GM12878 (cell line): ENCODE measurements around the gene HYDIN. TPM values are rescaled to one million over a fixed set of nuclear protein-coding genes. Genes with fewer than 3 reads are reported as not detected.
A peak's percentile ranks its signal among the peaks of the same experiment; 100 is the strongest.

ENCODE experiments used
- ATAC-seq: fragments of 200-7000 bp; cut with Tn5 transposase; 3 replicates; pipeline ENCODE4 v1.9.1; 2020; ENCODE audit warnings: mild to moderate bottlenecking, moderate library complexity
- BruUV-seq: library from RNA; stranded (reverse); fragments of 400-500 nt; replicated peaks from 2 replicates; lab custom pipeline; 2021; lab: Mats Ljungman, UMichigan
- CTCF ChIA-PET: fragments of 300-600 bp; sonication (Branson Sonifier 250); formaldehyde crosslinking; extraction: SDS; loops from one replicate; lab custom pipeline; 2021; ENCODE audit warnings: inconsistent platforms; lab: Yijun Ruan, JAX
- POLR2A ChIA-PET: fragments of 350-600 bp; formaldehyde crosslinking; extraction: SDS; loops from one replicate; lab custom pipeline; 2021; ENCODE audit warnings: inconsistent platforms; lab: Charles Lee
- RAD21 ChIA-PET: fragments of 300-600 bp; sonication (Branson Sonifier 250); formaldehyde crosslinking; loops from one replicate; lab custom pipeline; 2023; ENCODE audit warnings: antibody characterized with exemption; ENCODE audit not compliant: unreplicated experiment; lab: Charles Lee
- SMC1A ChIA-PET: fragments of 300-600 bp; sonication (Branson Sonifier 250); formaldehyde crosslinking; loops from one replicate; lab custom pipeline; 2023; ENCODE audit not compliant: unreplicated experiment, uncharacterized antibody; lab: Charles Lee
- DNase-seq: peaks from one replicate; pipeline ENCODE4 v3.0.0-alpha.2; 2011; ENCODE audit warnings: low read depth, low spot score
- FAIRE-seq: peaks from 3 replicates; lab custom pipeline; 2011; peaks lifted over from hg19 to GRCh38; lab: Jason Lieb, UNC
- H2AFZ ChIP-seq: 2 replicates; pipeline ENCODE4 v1.6.0; 2011; ENCODE audit warnings: low read depth, low read length, control low read depth; ENCODE audit not compliant: control insufficient read depth
- H3K27ac ChIP-seq: 2 replicates; pipeline ENCODE4 v1.5.1; 2011; ENCODE audit warnings: control low read depth; ENCODE audit not compliant: control insufficient read depth, insufficient read depth
- H3K27me3 ChIP-seq, 2 experiments: replicated peaks in 1 of 2; 2 replicates each; pipeline versions ENCODE4 v1.6.0 to v1.6.1; 2011; ENCODE audit warnings: low read length in 1 of 2; ENCODE audit not compliant: control insufficient read depth in 2 of 2, insufficient read depth in 2 of 2
- H3K36me3 ChIP-seq, 2 experiments: 2 replicates each; pipeline ENCODE4 v1.5.1; 2011; ENCODE audit warnings: low read length in 1 of 2; ENCODE audit not compliant: control insufficient read depth in 2 of 2, insufficient read depth in 2 of 2
- H3K4me1 ChIP-seq: 2 replicates; pipeline ENCODE4 v1.6.1; 2011; ENCODE audit warnings: mild to moderate bottlenecking, low read length, moderate library complexity, mixed read lengths; ENCODE audit not compliant: control insufficient read depth, insufficient read depth
- H3K4me2 ChIP-seq: 2 replicates; pipeline ENCODE4 v1.6.0; 2011; ENCODE audit warnings: control low read depth; ENCODE audit not compliant: control insufficient read depth, insufficient read depth
- H3K4me3 ChIP-seq: fragments of 200-600 bp; sonication (generic); 2 replicates; pipeline ENCODE4 v1.5.1; 2016
- H3K79me2 ChIP-seq: 2 replicates; pipeline ENCODE4 v1.6.0; 2011; ENCODE audit warnings: low read length; ENCODE audit not compliant: control insufficient read depth, insufficient read depth
- H3K9ac ChIP-seq: 2 replicates; pipeline ENCODE4 v1.8.0; 2011; ENCODE audit warnings: low read length, control low read depth, mixed read lengths; ENCODE audit not compliant: control insufficient read depth, insufficient read depth
- H3K9me3 ChIP-seq: replicated peaks from 3 replicates; pipeline ENCODE4 v1.5.1; 2011; ENCODE audit warnings: mild to moderate bottlenecking, low read length; ENCODE audit not compliant: control insufficient read depth, insufficient read depth
- H4K20me1 ChIP-seq: 2 replicates; pipeline ENCODE4 v1.6.0; 2011; ENCODE audit not compliant: control insufficient read depth, insufficient read depth
- CHD4 ChIP-seq: fragments of 200-600 bp; sonication (generic); IDR thresholded peaks from 2 replicates; pipeline ENCODE4 v1.6.1; 2016; ENCODE audit warnings: mild to moderate bottlenecking
- RAD21 ChIP-seq: IDR thresholded peaks from 2 replicates; pipeline ENCODE4 v1.6.1; 2011; ENCODE audit warnings: mild to moderate bottlenecking, low read depth, low read length, moderate library complexity; ENCODE audit not compliant: insufficient read depth
- SMC3 ChIP-seq: IDR thresholded peaks from 2 replicates; pipeline ENCODE4 v1.6.1; 2011; ENCODE audit warnings: low read length, improper control_type of control experiment, borderline replicate concordance
- WGBS: methylation state at CpG from one replicate; pipeline ENCODE4 v1.1.6; 2016; ENCODE audit warnings: low lambda C conversion rate; ENCODE audit not compliant: insufficient replicate concordance, insufficient coverage; ENCODE audit errors: missing lambda C conversion rate; 5-methylcytosine and 5-hydroxymethylcytosine counted together
- in situ Hi-C: fragments of 300-500 bp; cut with MboI; formaldehyde crosslinking; loops from 9 replicates; pipeline ENCODE4 v1.14.3; 2018; ENCODE audit warnings: mixed read lengths
- intact Hi-C: fragments of 100-400 bp; cut with micrococcal nuclease; formaldehyde crosslinking; loops from one replicate; pipeline ENCODE4 v1.14.2; 2022; ENCODE audit not compliant: unreplicated experiment
- polyA plus RNA-seq, 11 experiments: library from polyadenylated mRNA; depleted of rRNA in 4 of 11; unstranded in 6 of 11; stranded (reverse) in 5 of 11; fragments of >200 nt; fragmentation: Nextera tagmentation in 4 of 11; fragmentation: Illumina TruSeq in 1 of 11; extraction: Ambion mirVana in 4 of 11; extraction: Trizol in 1 of 11; gene quantifications; 1 replicate in 1 of 11; 2 replicates in 10 of 11; pipeline versions ENCODE4 v1.2.1 to v1.2.3, GENCODE V29; 2011 to 2016; ENCODE audit warnings: inconsistent platforms in 2 of 11, missing spikeins in 2 of 11, low read depth in 1 of 11
- total RNA-seq, 4 experiments: library from RNA; depleted of rRNA in 3 of 4; stranded (reverse); fragments of >200 nt in 3 of 4; fragmentation: Illumina TruSeq in 1 of 4; extraction: Trizol in 1 of 4; gene quantifications; 2 replicates each; pipeline versions ENCODE4 v1.2.1 to v1.2.3, GENCODE V29; 2013 to 2021
- TF ChIP-seq, protein P1 (sequence below), 3 experiments: IDR thresholded peaks in 2 of 3; conservative IDR thresholded peaks in 1 of 3; 2 replicates each; pipeline ENCODE4 v1.5.1; 2011; ENCODE audit warnings: low read depth in 3 of 3, low read length in 3 of 3, mild to moderate bottlenecking in 3 of 3, control low read depth in 2 of 3, moderate library complexity in 2 of 3, inconsistent platforms in 1 of 3, mixed read lengths in 1 of 3; ENCODE audit not compliant: control insufficient read depth in 2 of 3, insufficient read depth in 1 of 3; ENCODE audit errors: extremely low read depth in 1 of 3
- TF ChIP-seq, protein P2 (sequence below): fragments of 150-350 bp; IDR thresholded peaks from 2 replicates; pipeline ENCODE4 v1.6.1; 2016; ENCODE audit warnings: low read depth, low read length
- TF ChIP-seq, protein P3 (sequence below): IDR thresholded peaks from 2 replicates; pipeline ENCODE4 v1.6.1; 2012; ENCODE audit warnings: low read depth, low read length, improper control_type of control experiment
- TF ChIP-seq, protein P4 (sequence below): fragments of 450-650 bp; IDR thresholded peaks from 2 replicates; pipeline ENCODE4 v1.6.1; 2017; ENCODE audit warnings: mild to moderate bottlenecking, low read depth, inconsistent platforms; ENCODE audit not compliant: poor library complexity, severe bottlenecking

The HYDIN gene
- total and polyA plus RNA-seq, 10 of the 15 experiments (the other 5 are each of a cell fraction or from before 2014, with no cell fraction given), result 0.01 to 0.30 (median 0.10) TPM; not detected in 7

DNA sequence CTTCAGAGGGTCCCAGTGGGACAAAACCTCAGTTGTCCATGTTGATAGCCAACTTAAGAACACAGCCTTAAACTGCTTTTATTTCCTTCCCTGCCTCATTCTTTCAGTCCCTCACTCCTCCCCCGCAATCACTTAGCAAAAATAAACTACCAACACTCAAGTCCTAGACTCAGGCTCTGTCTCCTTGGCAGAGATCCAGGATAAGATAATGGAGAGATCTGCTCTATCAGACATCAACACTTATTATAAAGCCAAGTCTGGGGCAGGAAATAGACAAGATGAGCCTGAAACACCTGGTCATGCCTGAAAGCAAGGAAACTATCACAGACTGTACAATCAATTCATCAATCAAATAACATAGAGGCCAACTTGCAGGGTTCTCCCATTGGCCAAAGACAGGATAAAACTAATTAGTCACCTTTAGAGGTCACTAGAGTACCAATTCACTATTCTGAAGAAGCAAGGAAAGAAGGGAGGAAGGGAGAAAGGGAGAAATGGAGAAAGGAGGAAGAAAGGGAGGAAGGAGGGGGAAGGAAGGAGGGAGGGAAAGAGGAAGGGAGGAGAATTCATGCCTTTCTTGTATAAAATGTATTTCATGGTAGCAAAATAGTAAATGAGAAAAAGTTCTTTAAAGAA lies 15.7 kb downstream of the HYDIN start:
- no peaks in the 10 kb centered on the region for H3K27me3 ChIP-seq
- TF ChIP-seq SMC3 (peak; percentile 47; the same call in 1 of the 2 replicates), RAD21 (peak; percentile 61), CHD4 (no peak)
- TF ChIP-seq, protein P1, sequence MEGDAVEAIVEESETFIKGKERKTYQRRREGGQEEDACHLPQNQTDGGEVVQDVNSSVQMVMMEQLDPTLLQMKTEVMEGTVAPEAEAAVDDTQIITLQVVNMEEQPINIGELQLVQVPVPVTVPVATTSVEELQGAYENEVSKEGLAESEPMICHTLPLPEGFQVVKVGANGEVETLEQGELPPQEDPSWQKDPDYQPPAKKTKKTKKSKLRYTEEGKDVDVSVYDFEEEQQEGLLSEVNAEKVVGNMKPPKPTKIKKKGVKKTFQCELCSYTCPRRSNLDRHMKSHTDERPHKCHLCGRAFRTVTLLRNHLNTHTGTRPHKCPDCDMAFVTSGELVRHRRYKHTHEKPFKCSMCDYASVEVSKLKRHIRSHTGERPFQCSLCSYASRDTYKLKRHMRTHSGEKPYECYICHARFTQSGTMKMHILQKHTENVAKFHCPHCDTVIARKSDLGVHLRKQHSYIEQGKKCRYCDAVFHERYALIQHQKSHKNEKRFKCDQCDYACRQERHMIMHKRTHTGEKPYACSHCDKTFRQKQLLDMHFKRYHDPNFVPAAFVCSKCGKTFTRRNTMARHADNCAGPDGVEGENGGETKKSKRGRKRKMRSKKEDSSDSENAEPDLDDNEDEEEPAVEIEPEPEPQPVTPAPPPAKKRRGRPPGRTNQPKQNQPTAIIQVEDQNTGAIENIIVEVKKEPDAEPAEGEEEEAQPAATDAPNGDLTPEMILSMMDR (IDR thresholded peaks at IDR 0.05 in 2 of 3, conservative IDR thresholded peaks at IDR 0.05 in 1 of 3; ENCODE audit: control insufficient read depth in 2 of 3, extremely low read depth in 1 of 3, insufficient read depth in 1 of 3, low read depth in 3 of 3, low read length in 3 of 3), result peak; percentile 23 to 35 (median 26); a peak in 4 of 6 replicates
- TF ChIP-seq, protein P2, sequence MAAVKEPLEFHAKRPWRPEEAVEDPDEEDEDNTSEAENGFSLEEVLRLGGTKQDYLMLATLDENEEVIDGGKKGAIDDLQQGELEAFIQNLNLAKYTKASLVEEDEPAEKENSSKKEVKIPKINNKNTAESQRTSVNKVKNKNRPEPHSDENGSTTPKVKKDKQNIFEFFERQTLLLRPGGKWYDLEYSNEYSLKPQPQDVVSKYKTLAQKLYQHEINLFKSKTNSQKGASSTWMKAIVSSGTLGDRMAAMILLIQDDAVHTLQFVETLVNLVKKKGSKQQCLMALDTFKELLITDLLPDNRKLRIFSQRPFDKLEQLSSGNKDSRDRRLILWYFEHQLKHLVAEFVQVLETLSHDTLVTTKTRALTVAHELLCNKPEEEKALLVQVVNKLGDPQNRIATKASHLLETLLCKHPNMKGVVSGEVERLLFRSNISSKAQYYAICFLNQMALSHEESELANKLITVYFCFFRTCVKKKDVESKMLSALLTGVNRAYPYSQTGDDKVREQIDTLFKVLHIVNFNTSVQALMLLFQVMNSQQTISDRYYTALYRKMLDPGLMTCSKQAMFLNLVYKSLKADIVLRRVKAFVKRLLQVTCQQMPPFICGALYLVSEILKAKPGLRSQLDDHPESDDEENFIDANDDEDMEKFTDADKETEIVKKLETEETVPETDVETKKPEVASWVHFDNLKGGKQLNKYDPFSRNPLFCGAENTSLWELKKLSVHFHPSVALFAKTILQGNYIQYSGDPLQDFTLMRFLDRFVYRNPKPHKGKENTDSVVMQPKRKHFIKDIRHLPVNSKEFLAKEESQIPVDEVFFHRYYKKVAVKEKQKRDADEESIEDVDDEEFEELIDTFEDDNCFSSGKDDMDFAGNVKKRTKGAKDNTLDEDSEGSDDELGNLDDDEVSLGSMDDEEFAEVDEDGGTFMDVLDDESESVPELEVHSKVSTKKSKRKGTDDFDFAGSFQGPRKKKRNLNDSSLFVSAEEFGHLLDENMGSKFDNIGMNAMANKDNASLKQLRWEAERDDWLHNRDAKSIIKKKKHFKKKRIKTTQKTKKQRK, result no peak
- TF ChIP-seq, protein P3, sequence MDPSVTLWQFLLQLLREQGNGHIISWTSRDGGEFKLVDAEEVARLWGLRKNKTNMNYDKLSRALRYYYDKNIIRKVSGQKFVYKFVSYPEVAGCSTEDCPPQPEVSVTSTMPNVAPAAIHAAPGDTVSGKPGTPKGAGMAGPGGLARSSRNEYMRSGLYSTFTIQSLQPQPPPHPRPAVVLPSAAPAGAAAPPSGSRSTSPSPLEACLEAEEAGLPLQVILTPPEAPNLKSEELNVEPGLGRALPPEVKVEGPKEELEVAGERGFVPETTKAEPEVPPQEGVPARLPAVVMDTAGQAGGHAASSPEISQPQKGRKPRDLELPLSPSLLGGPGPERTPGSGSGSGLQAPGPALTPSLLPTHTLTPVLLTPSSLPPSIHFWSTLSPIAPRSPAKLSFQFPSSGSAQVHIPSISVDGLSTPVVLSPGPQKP, result no peak
- TF ChIP-seq, protein P4, sequence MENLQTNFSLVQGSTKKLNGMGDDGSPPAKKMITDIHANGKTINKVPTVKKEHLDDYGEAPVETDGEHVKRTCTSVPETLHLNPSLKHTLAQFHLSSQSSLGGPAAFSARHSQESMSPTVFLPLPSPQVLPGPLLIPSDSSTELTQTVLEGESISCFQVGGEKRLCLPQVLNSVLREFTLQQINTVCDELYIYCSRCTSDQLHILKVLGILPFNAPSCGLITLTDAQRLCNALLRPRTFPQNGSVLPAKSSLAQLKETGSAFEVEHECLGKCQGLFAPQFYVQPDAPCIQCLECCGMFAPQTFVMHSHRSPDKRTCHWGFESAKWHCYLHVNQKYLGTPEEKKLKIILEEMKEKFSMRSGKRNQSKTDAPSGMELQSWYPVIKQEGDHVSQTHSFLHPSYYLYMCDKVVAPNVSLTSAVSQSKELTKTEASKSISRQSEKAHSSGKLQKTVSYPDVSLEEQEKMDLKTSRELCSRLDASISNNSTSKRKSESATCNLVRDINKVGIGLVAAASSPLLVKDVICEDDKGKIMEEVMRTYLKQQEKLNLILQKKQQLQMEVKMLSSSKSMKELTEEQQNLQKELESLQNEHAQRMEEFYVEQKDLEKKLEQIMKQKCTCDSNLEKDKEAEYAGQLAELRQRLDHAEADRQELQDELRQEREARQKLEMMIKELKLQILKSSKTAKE, result no peak
- TF ChIP-seq, all 136 proteins: peak for 3
- CTCF ChIA-PET, result interaction anchor here (1.0 to 1.1 kb wide), 2 partner anchors 94 to 96 kb away, joined by 3 to 9 read pairs; no protein-coding TSS in a partner anchor

More for the DNA sequence above, 15.7 kb downstream of the HYDIN start:
- FAIRE-seq, result no peak
- 0% methylated on average over 1 of the region's 1 CpG for WGBS
- H3K9me3 ChIP-seq, result no peaks in the 10 kb centered on the region
- no peak overlapping the region for H3K27ac ChIP-seq
- peak; percentile 49; the same call in 2 of the 3 replicates for ATAC-seq
- no peak overlapping the region for H3K9ac ChIP-seq
- no peak overlapping the region for H2AFZ ChIP-seq
- H4K20me1 ChIP-seq, result no peaks in the 10 kb centered on the region
- intact Hi-C loops (loop anchor here (1.0 to 2.0 kb wide), 2 partner anchors 96 to 144 kb away; partner anchors contain the start of gene CALB2), in situ Hi-C loops (loop anchor here (5.0 kb wide), 1 partner anchor 97 kb away; no protein-coding TSS in a partner anchor)
- ChIA-PET POLR2A (no interaction called here), RAD21 (interaction anchor here (2.0 kb wide), 1 partner anchor 97 kb away, joined by 9 read pairs; no protein-coding TSS in a partner anchor), SMC1A (interaction anchor here (0.7 kb wide), 1 partner anchor 97 kb away, joined by 6 read pairs; no protein-coding TSS in a partner anchor)
- H3K4me1 ChIP-seq, result no peaks in the 10 kb centered on the region
- no peaks in the 10 kb centered on the region for H3K36me3 ChIP-seq
- H3K4me2 ChIP-seq, result no peak overlapping the region
- DNase-seq, result no peak
- no peaks in the 10 kb centered on the region for H3K79me2 ChIP-seq
- H3K4me3 ChIP-seq, result no peak overlapping the region
- no TSS peak for BruUV-seq
